ENCODE results near the gene ATP10A. TPM values are rescaled to one million over a fixed set of nuclear protein-coding genes. Genes with fewer than 3 reads are reported as not detected.

Gene ATP10A
- total and polyA plus RNA-seq, 2 experiments from 2014 or later, result 0.75 to 0.77 TPM

DNA sequence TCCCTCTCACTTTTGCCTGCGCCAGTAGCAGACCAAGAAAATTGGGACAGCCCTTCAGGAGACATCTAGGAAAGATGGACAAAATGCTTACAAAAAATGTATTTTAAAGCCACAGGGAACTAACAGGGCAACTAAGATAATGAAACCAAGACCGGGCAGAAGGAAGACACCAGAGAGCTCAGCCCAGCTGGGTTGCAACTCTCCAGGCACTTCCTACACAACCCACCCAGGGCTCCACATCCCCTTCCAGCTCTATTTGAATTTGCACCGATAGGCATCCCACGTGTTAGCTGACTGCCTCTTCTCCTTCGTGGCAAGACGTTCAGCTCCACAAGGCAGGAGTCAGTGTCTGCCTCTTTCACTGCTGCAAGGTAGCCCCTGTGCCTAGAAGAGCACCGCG, 6.6 kb upstream of the ATP10A start:
- Histone ChIP-seq H3K9me3 (ENCODE audit: low read depth) (no peaks in the 10 kb centered on the region), H3K79me2 (no peaks in the 10 kb centered on the region), H3K4me2 (no peak overlapping the region), H4K20me1 (ENCODE audit: insufficient read depth, poor library complexity, severe bottlenecking) (no peaks in the 10 kb centered on the region), H3K27me3 (peaks cover 9% of the 10 kb centered on the region), H3K27ac (no peak overlapping the region), H3K36me3 (replicated peaks; ENCODE audit: insufficient read depth, low read depth) (no peaks in the 10 kb centered on the region), H3K4me1 (ENCODE audit: insufficient read depth) (no peaks in the 10 kb centered on the region), H3K9me2 (replicated peaks; ENCODE audit: insufficient read depth) (no peaks in the 10 kb centered on the region), H3K4me3 (no peak overlapping the region), H2AFZ (no peak overlapping the region)
- TF ChIP-seq, protein P1, sequence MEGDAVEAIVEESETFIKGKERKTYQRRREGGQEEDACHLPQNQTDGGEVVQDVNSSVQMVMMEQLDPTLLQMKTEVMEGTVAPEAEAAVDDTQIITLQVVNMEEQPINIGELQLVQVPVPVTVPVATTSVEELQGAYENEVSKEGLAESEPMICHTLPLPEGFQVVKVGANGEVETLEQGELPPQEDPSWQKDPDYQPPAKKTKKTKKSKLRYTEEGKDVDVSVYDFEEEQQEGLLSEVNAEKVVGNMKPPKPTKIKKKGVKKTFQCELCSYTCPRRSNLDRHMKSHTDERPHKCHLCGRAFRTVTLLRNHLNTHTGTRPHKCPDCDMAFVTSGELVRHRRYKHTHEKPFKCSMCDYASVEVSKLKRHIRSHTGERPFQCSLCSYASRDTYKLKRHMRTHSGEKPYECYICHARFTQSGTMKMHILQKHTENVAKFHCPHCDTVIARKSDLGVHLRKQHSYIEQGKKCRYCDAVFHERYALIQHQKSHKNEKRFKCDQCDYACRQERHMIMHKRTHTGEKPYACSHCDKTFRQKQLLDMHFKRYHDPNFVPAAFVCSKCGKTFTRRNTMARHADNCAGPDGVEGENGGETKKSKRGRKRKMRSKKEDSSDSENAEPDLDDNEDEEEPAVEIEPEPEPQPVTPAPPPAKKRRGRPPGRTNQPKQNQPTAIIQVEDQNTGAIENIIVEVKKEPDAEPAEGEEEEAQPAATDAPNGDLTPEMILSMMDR (IDR thresholded peaks at IDR 0.05; ENCODE audit: poor library complexity), result no peak
- no peak for TF ChIP-seq EZH2 (IDR thresholded peaks at IDR 0.05; ENCODE audit: borderline replicate concordance)
- no peak for TF ChIP-seq EZH2phosphoT487 (IDR thresholded peaks at IDR 0.05; ENCODE audit: low read depth, severe bottlenecking, unreplicated experiment)
- 73% methylated on average over 8 of the region's 8 CpGs for WGBS (ENCODE audit: low lambda C conversion rate, missing lambda C conversion rate)
- DNase-seq (ENCODE audit: low spot score), result no peak

DNA sequence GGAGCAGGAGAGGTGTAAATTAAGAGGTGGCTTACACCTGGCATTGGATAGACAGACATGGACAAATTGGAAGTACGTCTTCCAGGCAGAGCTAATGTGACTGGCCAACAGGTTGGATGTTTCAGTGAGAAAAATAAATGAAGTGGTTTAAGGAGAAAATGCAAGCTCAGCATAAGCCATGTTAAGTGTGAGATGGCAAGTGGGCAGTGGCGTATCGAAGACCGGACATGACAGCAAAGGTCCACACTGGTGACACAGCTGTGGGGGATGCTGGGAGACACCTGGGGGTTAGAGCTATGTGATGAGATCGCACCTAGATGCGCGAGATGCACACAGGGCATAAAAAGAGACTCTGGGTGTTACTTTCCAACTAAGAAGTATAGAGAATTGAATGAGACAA, 3.7 kb upstream of the ATP10A start:
- TF ChIP-seq, protein P1 (IDR thresholded peaks at IDR 0.05; ENCODE audit: poor library complexity), result no peak
- TF ChIP-seq EZH2 (IDR thresholded peaks at IDR 0.05; ENCODE audit: borderline replicate concordance) (no peak), EZH2phosphoT487 (IDR thresholded peaks at IDR 0.05; ENCODE audit: low read depth, severe bottlenecking, unreplicated experiment) (no peak)
- whole genome bisulfite sequencing (ENCODE audit: low lambda C conversion rate, missing lambda C conversion rate), result 97% methylated on average over 7 of the region's 7 CpGs

DNA sequence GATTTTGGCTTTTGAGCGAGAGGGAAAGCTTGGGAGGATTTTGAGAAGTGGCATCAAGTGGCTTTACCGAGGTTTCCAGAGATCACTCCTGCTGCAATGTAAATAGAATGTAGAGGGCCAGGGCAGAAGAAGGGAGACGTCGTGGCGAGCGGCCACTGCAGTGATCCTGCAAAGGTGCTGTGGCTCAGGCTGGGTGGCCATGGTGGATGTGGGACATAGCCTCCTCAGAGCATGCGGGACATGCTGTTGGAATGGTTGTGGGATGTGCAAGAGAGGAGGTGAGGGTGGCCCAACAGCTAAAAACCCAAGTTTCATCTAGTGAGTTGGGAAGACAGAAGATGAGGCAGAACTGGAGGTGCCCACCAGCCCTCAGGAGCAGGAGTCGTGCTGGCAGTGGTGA, 3.1 kb upstream of the ATP10A start:
- Histone ChIP-seq H3K27me3 (peaks cover 37% of the 10 kb centered on the region), H2AFZ (no peak overlapping the region), H3K9me3 (ENCODE audit: low read depth) (no peaks in the 10 kb centered on the region), H3K4me2 (no peak overlapping the region), H4K20me1 (ENCODE audit: insufficient read depth, poor library complexity, severe bottlenecking) (no peaks in the 10 kb centered on the region), H3K27ac (no peak overlapping the region), H3K4me1 (ENCODE audit: insufficient read depth) (peaks cover 2% of the 10 kb centered on the region), H3K79me2 (no peaks in the 10 kb centered on the region), H3K36me3 (replicated peaks; ENCODE audit: insufficient read depth, low read depth) (no peaks in the 10 kb centered on the region), H3K4me3 (no peak overlapping the region), H3K9me2 (replicated peaks; ENCODE audit: insufficient read depth) (no peaks in the 10 kb centered on the region)
- no peak for DNase-seq (ENCODE audit: low spot score)
- 92% methylated on average over 8 of the region's 8 CpGs for WGBS (ENCODE audit: low lambda C conversion rate, missing lambda C conversion rate)
- TF ChIP-seq EZH2phosphoT487 (IDR thresholded peaks at IDR 0.05; ENCODE audit: low read depth, severe bottlenecking, unreplicated experiment) (no peak), EZH2 (IDR thresholded peaks at IDR 0.05; ENCODE audit: borderline replicate concordance) (no peak)
- TF ChIP-seq, protein P1 (IDR thresholded peaks at IDR 0.05; ENCODE audit: poor library complexity), result no peak

More for the DNA sequence above, 3.7 kb upstream of the ATP10A start:
- Histone ChIP-seq H3K9me2 (replicated peaks; ENCODE audit: insufficient read depth) (no peaks in the 10 kb centered on the region), H3K27ac (no peak overlapping the region), H3K4me3 (no peak overlapping the region), H3K9me3 (ENCODE audit: low read depth) (no peaks in the 10 kb centered on the region), H3K27me3 (peaks cover 31% of the 10 kb centered on the region), H4K20me1 (ENCODE audit: insufficient read depth, poor library complexity, severe bottlenecking) (no peaks in the 10 kb centered on the region), H3K36me3 (replicated peaks; ENCODE audit: insufficient read depth, low read depth) (no peaks in the 10 kb centered on the region), H3K79me2 (no peaks in the 10 kb centered on the region), H3K4me1 (ENCODE audit: insufficient read depth) (peaks cover 2% of the 10 kb centered on the region), H3K4me2 (no peak overlapping the region), H2AFZ (no peak overlapping the region)
- DNase-seq (ENCODE audit: low spot score), result no peak

DNA sequence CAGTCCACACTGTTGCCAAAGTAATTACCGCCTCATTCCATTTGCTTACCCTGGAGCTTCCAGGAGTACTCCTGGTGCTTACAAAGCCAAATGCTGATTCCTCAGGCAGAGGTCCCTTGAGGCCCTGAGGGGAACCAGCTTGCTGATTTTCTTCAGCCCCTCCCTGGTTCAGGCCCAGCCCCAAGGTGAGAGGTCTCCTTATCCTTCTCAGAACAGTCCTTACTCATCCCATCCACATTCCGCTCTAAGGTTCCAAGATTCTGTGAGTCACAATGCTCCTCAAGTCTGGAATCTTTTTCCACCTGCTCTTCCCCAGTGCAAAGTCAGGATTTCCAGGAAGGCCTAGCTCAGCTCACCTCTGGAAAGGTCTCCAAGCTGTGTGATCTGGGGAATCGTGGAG, 1.8 kb upstream of the ATP10A start:
- Histone ChIP-seq H3K9me3 (ENCODE audit: low read depth) (no peaks in the 10 kb centered on the region), H3K4me1 (ENCODE audit: insufficient read depth) (peaks cover 2% of the 10 kb centered on the region), H3K36me3 (replicated peaks; ENCODE audit: insufficient read depth, low read depth) (no peaks in the 10 kb centered on the region), H3K27ac (no peak overlapping the region), H3K4me3 (no peak overlapping the region), H4K20me1 (ENCODE audit: insufficient read depth, poor library complexity, severe bottlenecking) (no peaks in the 10 kb centered on the region), H3K4me2 (no peak overlapping the region), H3K9me2 (replicated peaks; ENCODE audit: insufficient read depth) (no peaks in the 10 kb centered on the region), H3K27me3 (peaks cover 49% of the 10 kb centered on the region), H2AFZ (no peak overlapping the region), H3K79me2 (no peaks in the 10 kb centered on the region)
- WGBS (ENCODE audit: low lambda C conversion rate, missing lambda C conversion rate), result 97% methylated on average over 3 of the region's 3 CpGs
- TF ChIP-seq EZH2phosphoT487 (IDR thresholded peaks at IDR 0.05; ENCODE audit: low read depth, severe bottlenecking, unreplicated experiment) (no peak), EZH2 (IDR thresholded peaks at IDR 0.05; ENCODE audit: borderline replicate concordance) (no peak)
- TF ChIP-seq, protein P1 (IDR thresholded peaks at IDR 0.05; ENCODE audit: poor library complexity), result no peak
- no peak for DNase-seq (ENCODE audit: low spot score)
